Measurements from ENCODE around the gene LEFTY1. TPM values are rescaled to one million over a fixed set of nuclear protein-coding genes. Genes with fewer than 3 reads are reported as not detected.
"Not testable (repeated sequence)": the region's sequence is repeated elsewhere in the genome, so short reads cannot be mapped to it uniquely, and the experiment has no call there.

The LEFTY1 gene
- total and polyA plus RNA-seq, 2 donors (not counting 1 experiment from before 2014, with no cell fraction given), result 0.07 TPM; not detected in 1

DNA sequence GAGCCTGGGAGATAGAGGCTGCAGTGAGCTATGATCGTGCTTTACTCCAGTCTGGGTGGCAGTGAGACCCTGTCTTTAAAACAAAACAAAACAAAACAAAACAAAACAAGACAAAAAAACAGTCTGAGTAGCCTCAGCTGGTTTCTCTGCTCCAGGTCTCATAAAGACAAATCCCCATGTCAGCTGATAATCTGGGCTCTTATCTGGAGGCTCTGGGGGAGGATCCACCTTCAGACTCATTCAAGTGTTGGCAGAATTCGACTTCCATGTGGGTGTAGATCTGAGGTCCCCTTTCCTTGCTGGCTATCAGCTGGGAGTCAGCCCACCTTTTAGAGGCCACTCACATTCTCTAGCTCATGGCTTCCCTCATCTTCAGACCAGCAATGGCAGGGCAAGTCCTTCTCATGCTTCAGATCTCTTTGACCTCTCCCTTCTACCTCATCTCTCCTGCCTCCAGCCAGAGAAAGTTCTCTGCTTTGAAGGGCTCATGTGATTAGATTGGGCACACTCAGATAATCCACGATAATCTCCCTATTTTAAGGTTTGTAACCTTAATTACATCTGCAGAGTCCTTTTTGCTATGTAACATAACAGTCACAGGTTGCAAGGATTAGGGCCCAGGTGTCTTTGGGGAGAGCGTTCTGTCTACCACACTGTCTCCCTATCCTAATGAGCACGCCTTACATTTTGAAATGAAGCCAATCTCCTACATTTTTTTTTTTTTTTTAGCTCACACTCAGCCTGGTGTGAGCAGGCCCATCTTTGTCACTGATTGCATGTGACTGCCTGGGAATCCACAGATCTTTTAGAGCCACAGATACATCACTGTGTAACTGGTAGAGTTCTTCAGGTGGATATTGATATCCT is 42.6 kb upstream of the LEFTY1 start:
- no peak overlapping the region for H3K4me3 Mint-ChIP-seq
- POLR2A ChIA-PET, result interaction anchor here (0.6 kb wide), 1 partner anchor 40 kb away, joined by 3 read pairs; no protein-coding TSS in a partner anchor

DNA sequence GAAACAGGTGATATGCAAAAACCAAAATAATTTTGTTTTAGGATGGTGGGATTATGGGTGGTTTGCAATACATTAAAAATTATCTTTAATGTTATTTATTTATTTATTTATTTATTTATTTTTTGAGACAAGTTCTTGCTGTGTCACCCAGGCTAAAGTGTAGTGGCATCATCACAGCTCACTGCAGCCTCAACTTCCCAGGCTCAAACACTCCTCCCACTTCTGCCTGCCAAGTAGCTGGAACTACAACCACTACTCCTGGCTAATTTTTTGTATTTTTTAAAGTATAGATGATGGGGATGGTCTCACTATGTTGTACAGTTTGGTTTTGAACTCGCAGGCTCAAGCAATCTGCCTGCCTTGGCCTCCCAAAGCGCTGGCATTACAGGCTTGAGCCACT is 41.6 kb upstream of the LEFTY1 start:
- Histone ChIP-seq H3K36me3 (replicated peaks in 1 of 2; ENCODE audit: control extremely low read depth in 1 of 2, control insufficient read depth in 1 of 2, extremely low read depth in 1 of 2, insufficient read depth in 2 of 2, low read length in 1 of 2) (no peaks in the 10 kb centered on the region), H2AFZ (ENCODE audit: insufficient read depth, low read depth, low read length, poor library complexity, severe bottlenecking) (no peak overlapping the region), H3K27ac (ENCODE audit: low read length in 2 of 2) (no peak overlapping the region), H3K9ac (ENCODE audit: low read length) (no peak overlapping the region), H3K27me3 (replicated peaks in 1 of 4; ENCODE audit: control extremely low read depth in 1 of 4, control insufficient read depth in 3 of 4, insufficient read depth in 4 of 4, low read length in 3 of 4) (no peaks in the 10 kb centered on the region), H3K79me2 (ENCODE audit: control insufficient read depth, insufficient read depth, low read length) (no peaks in the 10 kb centered on the region), H3K4me2 (replicated peaks; ENCODE audit: low read depth, low read length, poor library complexity, severe bottlenecking) (no peak overlapping the region), H4K20me1 (ENCODE audit: control insufficient read depth, insufficient read depth, low read length, poor library complexity, severe bottlenecking) (no peaks in the 10 kb centered on the region), H3K9me3 (ENCODE audit: control extremely low read depth in 1 of 3, control insufficient read depth in 2 of 3, insufficient read depth in 1 of 3, low read length in 2 of 3) (no peaks in the 10 kb centered on the region), H3K4me1 (ENCODE audit: control insufficient read depth in 2 of 2, insufficient read depth in 2 of 2, low read length in 2 of 2) (no peaks in the 10 kb centered on the region), H3K4me3 (ENCODE audit: control extremely low read depth in 1 of 5, extremely low read depth in 1 of 5, insufficient read depth in 1 of 5, low read depth in 2 of 5, low read length in 4 of 5) (no peak overlapping the region)
- POLR2A ChIA-PET, result no interaction called here
- Mint-ChIP-seq H3K4me3 (no peak overlapping the region), H3K9me3 (ENCODE audit: insufficient read depth) (no peaks in the 10 kb centered on the region), H3K27ac (no peak overlapping the region), H3K27me3 (no peaks in the 10 kb centered on the region), H3K4me1 (no peaks in the 10 kb centered on the region)
- no peak for DNase-seq
- WGBS (ENCODE audit: insufficient coverage), result no CpG with 5 or more reads among the region's 2 CpGs
- intact Hi-C loops (cut with micrococcal nuclease), result no loop called here
- CTCF ChIA-PET, result interaction anchor here (0.6 kb wide), 1 partner anchor 118 kb away, joined by 3 read pairs; no protein-coding TSS in a partner anchor
- TF ChIP-seq, protein P1, sequence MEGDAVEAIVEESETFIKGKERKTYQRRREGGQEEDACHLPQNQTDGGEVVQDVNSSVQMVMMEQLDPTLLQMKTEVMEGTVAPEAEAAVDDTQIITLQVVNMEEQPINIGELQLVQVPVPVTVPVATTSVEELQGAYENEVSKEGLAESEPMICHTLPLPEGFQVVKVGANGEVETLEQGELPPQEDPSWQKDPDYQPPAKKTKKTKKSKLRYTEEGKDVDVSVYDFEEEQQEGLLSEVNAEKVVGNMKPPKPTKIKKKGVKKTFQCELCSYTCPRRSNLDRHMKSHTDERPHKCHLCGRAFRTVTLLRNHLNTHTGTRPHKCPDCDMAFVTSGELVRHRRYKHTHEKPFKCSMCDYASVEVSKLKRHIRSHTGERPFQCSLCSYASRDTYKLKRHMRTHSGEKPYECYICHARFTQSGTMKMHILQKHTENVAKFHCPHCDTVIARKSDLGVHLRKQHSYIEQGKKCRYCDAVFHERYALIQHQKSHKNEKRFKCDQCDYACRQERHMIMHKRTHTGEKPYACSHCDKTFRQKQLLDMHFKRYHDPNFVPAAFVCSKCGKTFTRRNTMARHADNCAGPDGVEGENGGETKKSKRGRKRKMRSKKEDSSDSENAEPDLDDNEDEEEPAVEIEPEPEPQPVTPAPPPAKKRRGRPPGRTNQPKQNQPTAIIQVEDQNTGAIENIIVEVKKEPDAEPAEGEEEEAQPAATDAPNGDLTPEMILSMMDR (IDR thresholded peaks at IDR 0.05), result no peak
- TF ChIP-seq EZH2 (IDR thresholded peaks at IDR 0.05; ENCODE audit: borderline replicate concordance, insufficient read depth, low read depth, low read length, poor library complexity, severe bottlenecking), result no peak
- ATAC-seq (ENCODE audit: low read depth), result no peak

More for the DNA sequence above, 42.6 kb upstream of the LEFTY1 start:
- no peaks in the 10 kb centered on the region for H3K4me1 ChIP-seq (ENCODE audit: control insufficient read depth in 2 of 2, insufficient read depth in 2 of 2, low read length in 2 of 2)
- no peaks in the 10 kb centered on the region for H3K36me3 ChIP-seq (replicated peaks in 1 of 2; ENCODE audit: control extremely low read depth in 1 of 2, control insufficient read depth in 1 of 2, extremely low read depth in 1 of 2, insufficient read depth in 2 of 2, low read length in 1 of 2)
- H2AFZ ChIP-seq (ENCODE audit: insufficient read depth, low read depth, low read length, poor library complexity, severe bottlenecking), result no peak overlapping the region
- H3K9me3 ChIP-seq (ENCODE audit: control extremely low read depth in 1 of 3, control insufficient read depth in 2 of 3, insufficient read depth in 1 of 3, low read length in 2 of 3), result no peaks in the 10 kb centered on the region
- ATAC-seq (ENCODE audit: low read depth), result no peak
- no peak overlapping the region for H3K4me2 ChIP-seq (replicated peaks; ENCODE audit: low read depth, low read length, poor library complexity, severe bottlenecking)
- no peak overlapping the region for H3K4me3 ChIP-seq (ENCODE audit: control extremely low read depth in 1 of 5, extremely low read depth in 1 of 5, insufficient read depth in 1 of 5, low read depth in 2 of 5, low read length in 4 of 5)
- DNase-seq, result no peak
- Mint-ChIP-seq H3K27ac (no peak overlapping the region), H3K27me3 (no peaks in the 10 kb centered on the region), H3K4me1 (no peaks in the 10 kb centered on the region), H3K9me3 (ENCODE audit: insufficient read depth) (no peaks in the 10 kb centered on the region)
- no peak overlapping the region for H3K9ac ChIP-seq (ENCODE audit: low read length)
- no peaks in the 10 kb centered on the region for H3K27me3 ChIP-seq (replicated peaks in 1 of 4; ENCODE audit: control extremely low read depth in 1 of 4, control insufficient read depth in 3 of 4, insufficient read depth in 4 of 4, low read length in 3 of 4)
- CTCF ChIA-PET, result interaction anchor here (1.1 kb wide), 1 partner anchor 56 kb away, joined by 4 read pairs; no protein-coding TSS in a partner anchor
- no peak overlapping the region for H3K27ac ChIP-seq (ENCODE audit: low read length in 2 of 2)
- H3K79me2 ChIP-seq (ENCODE audit: control insufficient read depth, insufficient read depth, low read length), result no peaks in the 10 kb centered on the region
- H4K20me1 ChIP-seq (ENCODE audit: control insufficient read depth, insufficient read depth, low read length, poor library complexity, severe bottlenecking), result no peaks in the 10 kb centered on the region
- TF ChIP-seq, protein P1 (IDR thresholded peaks at IDR 0.05), result no peak
- no peak for TF ChIP-seq EZH2 (IDR thresholded peaks at IDR 0.05; ENCODE audit: borderline replicate concordance, insufficient read depth, low read depth, low read length, poor library complexity, severe bottlenecking)
- intact Hi-C loops (cut with micrococcal nuclease), result no loop called here
- no CpG with 5 or more reads among the region's 5 CpGs for WGBS (ENCODE audit: insufficient coverage)

DNA sequence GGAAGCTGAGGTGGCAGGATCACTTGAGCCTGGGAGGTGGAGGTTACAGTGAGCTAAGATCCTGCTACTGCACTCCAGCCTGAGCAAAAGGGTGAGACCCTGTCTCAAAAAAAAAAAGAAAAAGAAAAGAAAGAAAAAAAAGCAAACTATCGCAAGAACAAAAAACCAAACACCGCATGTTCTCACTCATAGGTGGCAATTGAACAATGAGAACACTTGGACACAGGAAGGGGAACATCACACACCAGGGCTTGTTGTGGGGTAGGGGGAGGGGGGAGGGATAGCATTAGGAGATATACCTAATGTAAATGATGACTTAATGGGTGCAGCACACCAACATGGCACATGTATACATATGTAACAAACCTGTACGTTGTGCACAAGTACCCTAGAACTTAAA is 40.5 kb upstream of the LEFTY1 start:
- H3K27me3 Mint-ChIP-seq; ATAC-seq (ENCODE audit: low read depth); H3K27ac ChIP-seq (ENCODE audit: low read length in 2 of 2); H3K79me2 ChIP-seq (ENCODE audit: control insufficient read depth, insufficient read depth, low read length); DNase-seq; H3K27ac Mint-ChIP-seq; H3K9me3 ChIP-seq (ENCODE audit: control extremely low read depth in 1 of 3, control insufficient read depth in 2 of 3, insufficient read depth in 1 of 3, low read length in 2 of 3); H3K9me3 Mint-ChIP-seq (ENCODE audit: insufficient read depth); H3K27me3 ChIP-seq (replicated peaks in 1 of 4; ENCODE audit: control extremely low read depth in 1 of 4, control insufficient read depth in 3 of 4, insufficient read depth in 4 of 4, low read length in 3 of 4); H4K20me1 ChIP-seq (ENCODE audit: control insufficient read depth, insufficient read depth, low read length, poor library complexity, severe bottlenecking); H3K4me1 ChIP-seq (ENCODE audit: control insufficient read depth in 2 of 2, insufficient read depth in 2 of 2, low read length in 2 of 2); POLR2A ChIA-PET; H3K4me1 Mint-ChIP-seq; H3K9ac ChIP-seq (ENCODE audit: low read length); H2AFZ ChIP-seq (ENCODE audit: insufficient read depth, low read depth, low read length, poor library complexity, severe bottlenecking); H3K36me3 ChIP-seq (replicated peaks in 1 of 2; ENCODE audit: control extremely low read depth in 1 of 2, control insufficient read depth in 1 of 2, extremely low read depth in 1 of 2, insufficient read depth in 2 of 2, low read length in 1 of 2); intact Hi-C loops (cut with micrococcal nuclease); H3K4me3 Mint-ChIP-seq; H3K4me3 ChIP-seq (ENCODE audit: control extremely low read depth in 1 of 5, extremely low read depth in 1 of 5, insufficient read depth in 1 of 5, low read depth in 2 of 5, low read length in 4 of 5); H3K4me2 ChIP-seq (replicated peaks; ENCODE audit: low read depth, low read length, poor library complexity, severe bottlenecking): not testable (repeated sequence)
- CTCF ChIA-PET, result interaction anchor here (0.7 kb wide), 1 partner anchor 17 kb away, joined by 5 read pairs; no protein-coding TSS in a partner anchor
- WGBS (ENCODE audit: insufficient coverage), result no CpG with 5 or more reads among the region's 3 CpGs
